Activated CD8-positive, alpha-beta T cell treated with anti-CD3 and anti-CD28 coated beads for 36 hours (primary cell): ENCODE data around the gene DTNA. TPM values are rescaled to one million over a fixed set of nuclear protein-coding genes. Genes with fewer than 3 reads are reported as not detected.

Experiments
- ATAC-seq: fragments of 200-7000 bp; cut with Tn5 transposase; one replicate; pipeline ENCODE4 v1.10.0; 2021; ENCODE audit warnings: mild to moderate bottlenecking, moderate library complexity
- CTCF ChIA-PET: fragments of 350-600 bp; sonication (Branson Sonifier 250); formaldehyde crosslinking; loops from one replicate; lab custom pipeline; 2021; ENCODE audit warnings: antibody characterized with exemption; lab: Charles Lee
- POLR2A ChIA-PET: fragments of 350-600 bp; sonication (Branson Sonifier 250); formaldehyde crosslinking; loops from one replicate; lab custom pipeline; 2021; ENCODE audit warnings: antibody characterized with exemption; lab: Charles Lee
- DNase-seq: peaks from one replicate; pipeline ENCODE4 v3.0.0-alpha.2; 2020
- H3K27ac Mint-ChIP-seq: one replicate; pipeline ENCODE4 v1.8.0; 2021; ENCODE audit warnings: mild to moderate bottlenecking, mixed read lengths
- H3K27me3 Mint-ChIP-seq: one replicate; pipeline ENCODE4 v1.8.0; 2021; ENCODE audit warnings: mixed read lengths
- H3K36me3 Mint-ChIP-seq: one replicate; pipeline ENCODE4 v1.8.0; 2021; ENCODE audit warnings: low read depth, mixed read lengths
- H3K4me1 Mint-ChIP-seq: one replicate; pipeline ENCODE4 v1.8.0; 2021; ENCODE audit warnings: low read depth, mixed read lengths
- H3K4me3 Mint-ChIP-seq: one replicate; pipeline ENCODE4 v1.8.0; 2021; ENCODE audit warnings: mild to moderate bottlenecking, moderate library complexity, mixed read lengths
- H3K9me3 Mint-ChIP-seq: one replicate; pipeline ENCODE4 v1.8.0; 2021; ENCODE audit warnings: mixed read lengths
- intact Hi-C: fragments of 100-400 bp; cut with micrococcal nuclease; formaldehyde crosslinking; loops from one replicate; pipeline ENCODE4 v1.10.0; 2022
- total RNA-seq, 2 experiments: library from RNA; stranded (reverse); gene quantifications; one replicate each; pipeline ENCODE4 v1.2.3, GENCODE V29; 2021
- TF ChIP-seq, protein P1 (sequence below): fragments of 200-600 bp; IDR thresholded peaks from one replicate; pipeline ENCODE4 v1.8.0; 2022; ENCODE audit warnings: antibody characterized with exemption, mild to moderate bottlenecking

The DTNA gene
- total RNA-seq, 2 experiments from 2014 or later, result 0.40 to 0.41 TPM

DNA sequence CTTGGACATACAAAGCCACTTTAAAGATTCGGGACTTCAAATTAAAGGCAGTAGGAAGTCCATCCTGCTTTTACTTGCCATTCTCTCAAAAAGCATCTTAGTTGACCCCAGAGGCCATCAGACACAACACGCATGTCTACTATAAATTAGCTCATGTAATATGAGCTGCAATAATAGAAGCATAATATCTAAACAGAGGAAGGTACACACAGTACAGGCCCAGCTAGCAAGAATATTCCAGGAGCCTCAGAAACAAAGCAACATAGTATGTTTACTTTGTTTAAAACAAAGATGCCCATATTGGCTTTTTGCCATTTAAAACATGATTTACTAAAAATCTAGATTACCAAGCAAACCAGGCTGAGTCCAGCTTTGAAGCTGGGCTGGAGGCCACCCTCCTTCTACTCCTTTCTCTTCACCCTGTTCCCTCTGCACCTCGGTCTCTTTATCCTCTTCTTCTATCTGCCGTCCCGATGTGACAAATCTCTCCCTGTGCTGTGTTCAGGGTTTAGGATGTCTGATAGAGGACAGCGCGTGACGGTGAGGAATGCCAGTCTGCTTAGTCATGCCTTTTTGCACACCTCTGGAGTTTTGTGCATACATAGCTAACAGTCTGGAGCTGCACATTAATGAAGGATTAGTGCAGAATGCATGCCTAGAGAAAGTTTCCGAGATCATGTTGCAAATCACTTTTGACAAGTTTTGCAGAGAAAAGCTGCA lies 28.2 kb downstream of the DTNA start:
- no peak overlapping the region for H3K4me3 Mint-ChIP-seq
- H3K36me3 Mint-ChIP-seq, result no peaks in the 10 kb centered on the region
- TF ChIP-seq, protein P1, sequence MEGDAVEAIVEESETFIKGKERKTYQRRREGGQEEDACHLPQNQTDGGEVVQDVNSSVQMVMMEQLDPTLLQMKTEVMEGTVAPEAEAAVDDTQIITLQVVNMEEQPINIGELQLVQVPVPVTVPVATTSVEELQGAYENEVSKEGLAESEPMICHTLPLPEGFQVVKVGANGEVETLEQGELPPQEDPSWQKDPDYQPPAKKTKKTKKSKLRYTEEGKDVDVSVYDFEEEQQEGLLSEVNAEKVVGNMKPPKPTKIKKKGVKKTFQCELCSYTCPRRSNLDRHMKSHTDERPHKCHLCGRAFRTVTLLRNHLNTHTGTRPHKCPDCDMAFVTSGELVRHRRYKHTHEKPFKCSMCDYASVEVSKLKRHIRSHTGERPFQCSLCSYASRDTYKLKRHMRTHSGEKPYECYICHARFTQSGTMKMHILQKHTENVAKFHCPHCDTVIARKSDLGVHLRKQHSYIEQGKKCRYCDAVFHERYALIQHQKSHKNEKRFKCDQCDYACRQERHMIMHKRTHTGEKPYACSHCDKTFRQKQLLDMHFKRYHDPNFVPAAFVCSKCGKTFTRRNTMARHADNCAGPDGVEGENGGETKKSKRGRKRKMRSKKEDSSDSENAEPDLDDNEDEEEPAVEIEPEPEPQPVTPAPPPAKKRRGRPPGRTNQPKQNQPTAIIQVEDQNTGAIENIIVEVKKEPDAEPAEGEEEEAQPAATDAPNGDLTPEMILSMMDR, result no peak
- peaks cover 7% of the 10 kb centered on the region for H3K27me3 Mint-ChIP-seq
- intact Hi-C loops, result no loop called here
- no peaks in the 10 kb centered on the region for H3K9me3 Mint-ChIP-seq
- ChIA-PET POLR2A (no interaction called here), CTCF (interaction anchor here (0.8 kb wide), 1 partner anchor 9 kb away, joined by 3 read pairs; no protein-coding TSS in a partner anchor)
- ATAC-seq (no peak), DNase-seq (no peak)
- no peaks in the 10 kb centered on the region for H3K4me1 Mint-ChIP-seq
- no peak overlapping the region for H3K27ac Mint-ChIP-seq

DNA sequence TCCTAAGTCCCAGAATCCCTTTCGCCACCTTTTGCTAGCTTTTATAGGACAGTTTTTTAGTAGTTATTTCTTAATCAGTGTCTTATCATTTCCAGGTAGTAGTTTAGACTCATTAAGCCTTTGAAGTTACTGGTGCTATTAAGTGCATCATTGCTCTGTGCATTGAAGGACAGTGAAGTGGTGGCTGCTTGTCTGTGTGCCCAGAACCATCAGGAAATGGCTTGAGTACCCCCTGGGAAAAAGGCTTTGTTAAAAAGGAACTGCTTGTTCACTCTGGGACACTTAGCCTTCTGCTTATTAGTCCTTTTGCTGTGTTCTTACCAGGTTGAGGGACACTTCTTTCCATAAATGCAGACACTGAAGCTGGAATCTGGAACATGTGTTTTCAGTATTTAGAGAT lies 30.0 kb downstream of the DTNA start:
- TF ChIP-seq, protein P1, result no peak
- Mint-ChIP-seq H3K36me3 (no peaks in the 10 kb centered on the region), H3K9me3 (no peaks in the 10 kb centered on the region), H3K4me1 (no peaks in the 10 kb centered on the region), H3K4me3 (no peak overlapping the region), H3K27ac (no peak overlapping the region), H3K27me3 (peaks cover 4% of the 10 kb centered on the region)
- intact Hi-C loops, result no loop called here
- no peak for DNase-seq
- no peak for ATAC-seq
- POLR2A ChIA-PET, result no interaction called here
- CTCF ChIA-PET, result no interaction called here

DNA sequence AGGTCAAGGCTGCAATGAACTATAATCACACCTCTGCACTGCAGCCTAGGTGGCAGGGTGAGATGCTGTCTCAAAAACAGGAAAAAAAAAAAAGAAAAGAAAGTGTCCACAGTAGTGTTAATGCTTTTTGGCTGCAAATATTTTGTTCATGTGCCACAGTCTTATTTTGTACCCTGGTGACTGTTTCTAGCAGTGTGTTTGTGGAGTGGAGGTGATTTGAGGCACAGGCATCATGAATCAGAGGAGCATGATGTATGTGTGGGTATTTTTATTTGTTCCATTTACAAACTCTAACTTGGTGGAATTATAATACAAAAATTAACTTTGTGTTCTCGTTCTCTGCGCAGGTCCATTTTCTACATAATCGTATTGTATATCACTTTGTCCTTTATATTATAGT lies 30.6 kb downstream of the DTNA start:
- POLR2A ChIA-PET, result no interaction called here
- Mint-ChIP-seq H3K9me3 (no peaks in the 10 kb centered on the region), H3K27ac (no peak overlapping the region), H3K27me3 (peaks cover 6% of the 10 kb centered on the region), H3K36me3 (no peaks in the 10 kb centered on the region), H3K4me1 (no peaks in the 10 kb centered on the region), H3K4me3 (no peak overlapping the region)
- DNase-seq (no peak), ATAC-seq (no peak)
- intact Hi-C loops, result no loop called here
- TF ChIP-seq, protein P1, result no peak
- CTCF ChIA-PET, result no interaction called here

DNA sequence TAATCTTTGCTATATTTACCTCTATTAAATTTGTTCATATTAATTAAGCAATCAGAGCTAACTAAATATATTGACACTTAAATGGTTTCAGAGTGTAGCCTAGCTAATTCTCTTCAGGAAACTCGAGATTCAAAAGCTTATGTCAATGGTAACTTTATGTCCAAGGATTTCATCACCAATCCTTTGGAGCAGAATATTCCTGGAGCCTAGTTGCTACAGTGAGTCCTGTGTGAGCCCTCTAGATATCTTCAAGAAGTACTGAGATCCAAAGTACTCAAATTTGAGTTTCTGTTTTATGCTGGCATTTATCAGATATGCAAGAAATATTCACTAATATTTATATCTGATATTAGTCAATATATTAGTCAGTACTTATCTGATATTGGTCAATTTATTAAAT lies 31.3 kb downstream of the DTNA start:
- Mint-ChIP-seq H3K4me3 (no peak overlapping the region), H3K36me3 (no peaks in the 10 kb centered on the region), H3K27ac (no peak overlapping the region), H3K27me3 (peaks cover 5% of the 10 kb centered on the region), H3K9me3 (no peaks in the 10 kb centered on the region), H3K4me1 (no peaks in the 10 kb centered on the region)
- DNase-seq, result no peak
- POLR2A ChIA-PET, result no interaction called here
- intact Hi-C loops, result no loop called here
- no peak for ATAC-seq
- TF ChIP-seq, protein P1, result no peak
- CTCF ChIA-PET, result no interaction called here

DNA sequence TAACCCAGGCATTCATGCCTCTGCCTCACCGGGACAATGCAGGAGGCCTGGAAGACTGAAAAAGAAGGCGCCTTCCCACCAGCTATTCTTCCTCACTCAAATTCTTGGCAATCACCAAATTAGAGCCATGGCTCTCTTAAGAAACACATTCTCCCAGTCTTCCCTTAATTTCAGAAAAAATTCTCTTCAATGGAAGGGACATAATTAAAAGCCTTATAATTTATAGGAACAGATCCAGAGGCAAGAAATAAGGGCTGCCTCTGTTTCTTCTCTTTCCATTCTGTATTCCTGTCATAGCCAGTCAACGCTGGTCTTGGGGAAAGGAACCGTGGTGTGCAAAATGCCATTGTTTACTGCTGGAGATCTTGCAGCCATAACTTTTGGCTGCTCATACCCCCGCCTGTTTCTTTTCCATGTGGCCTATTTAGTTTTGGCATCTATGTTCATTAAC lies 32.8 kb downstream of the DTNA start:
- ChIA-PET CTCF (interaction anchor here (1.7 kb wide), 1 partner anchor 14 kb away, joined by 4 read pairs; no protein-coding TSS in a partner anchor), POLR2A (no interaction called here)
- Mint-ChIP-seq H3K4me3 (no peak overlapping the region), H3K36me3 (no peaks in the 10 kb centered on the region), H3K9me3 (no peaks in the 10 kb centered on the region), H3K27ac (no peak overlapping the region), H3K27me3 (peaks cover 5% of the 10 kb centered on the region), H3K4me1 (no peaks in the 10 kb centered on the region)
- ATAC-seq (no peak), DNase-seq (no peak)
- intact Hi-C loops, result no loop called here
- TF ChIP-seq, protein P1, result no peak
